Measurements from ENCODE around the gene AP3B2.
A peak's percentile ranks its signal among the peaks of the same experiment; 100 is the strongest.

The AP3B2 gene

DNA sequence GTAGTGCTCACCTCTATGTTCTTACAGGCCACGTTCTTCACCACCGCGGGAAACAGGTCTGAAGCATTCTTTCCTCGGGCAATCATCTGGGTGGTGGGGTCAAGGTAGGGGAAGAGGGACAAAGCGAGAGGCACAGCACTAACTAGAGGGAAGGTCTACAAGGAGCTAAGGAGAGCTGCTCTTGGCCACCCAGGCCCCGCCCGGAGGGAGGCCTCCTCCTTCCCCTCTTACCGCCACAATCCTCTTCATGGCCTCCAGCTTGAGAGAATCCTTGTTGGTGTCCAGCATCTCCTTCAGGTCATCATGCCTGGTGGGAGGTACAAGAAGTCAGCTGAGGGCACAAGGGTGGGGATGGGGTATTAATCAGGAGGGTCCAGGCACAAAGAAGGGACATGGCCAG, 20.5 kb downstream of the AP3B2 start:
- DNase-seq = no peak

- no peak for DNase-seq
Measured at GRCh38 chr15:82688691-82689090, 21.0 kb downstream of the AP3B2 start.

DNA sequence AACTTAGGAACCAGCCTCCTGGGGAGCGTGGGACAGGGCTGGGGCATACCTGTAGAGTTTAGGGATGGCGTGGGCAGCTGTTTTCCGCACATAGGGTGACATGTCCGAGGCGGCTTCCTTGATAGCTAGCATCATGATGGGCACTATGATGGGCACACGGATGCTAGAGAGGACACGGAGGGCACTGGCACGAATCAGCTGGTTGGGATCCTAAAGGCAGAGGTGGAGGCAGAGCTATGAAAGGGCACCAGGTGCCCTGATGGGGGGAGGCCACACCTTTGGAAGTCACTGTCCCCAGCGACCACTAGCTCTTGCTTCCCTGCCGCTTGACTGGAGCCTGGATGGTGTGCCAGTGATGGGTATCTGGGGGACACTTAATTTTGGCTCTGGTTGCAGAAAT, 28.3 kb downstream of the AP3B2 start:
- DNase-seq = no peak

- DNase-seq = peak; percentile 50
Measured at GRCh38 chr15:82680200-82681102, 29.2 kb downstream of the AP3B2 start.

- no peak for DNase-seq
Measured at GRCh38 chr15:82679626-82680199, 30.0 kb downstream of the AP3B2 start.

DNA sequence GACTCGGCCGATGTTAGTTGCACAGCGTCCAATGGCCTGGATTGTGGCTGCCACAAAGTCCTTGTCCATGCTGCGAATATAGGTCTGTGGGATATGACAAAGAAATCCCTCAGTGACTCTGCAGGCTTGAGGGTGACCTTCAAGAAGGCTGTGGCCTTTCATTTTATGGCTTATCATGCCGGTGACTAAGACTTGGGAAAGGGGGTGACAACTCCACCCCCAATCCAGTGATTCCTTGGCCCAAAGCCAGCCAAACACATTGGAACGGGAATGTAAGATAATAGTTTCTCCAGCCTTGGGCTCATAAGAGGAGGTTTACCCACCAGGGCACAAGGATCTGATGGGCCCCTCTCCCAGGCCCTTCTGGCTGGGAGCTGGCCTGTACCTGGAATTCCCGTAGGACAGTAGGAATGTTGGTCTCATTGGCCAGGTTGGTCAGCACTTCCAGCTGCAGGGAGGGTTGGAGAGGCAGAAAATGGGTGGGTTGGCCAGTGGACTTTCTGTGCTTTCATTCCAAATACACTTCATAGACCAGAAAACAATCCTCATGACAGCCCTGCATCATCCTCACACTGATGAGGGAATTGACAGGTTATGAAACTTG, 31.9 kb downstream of the AP3B2 start:
- DNase-seq = no peak

DNA sequence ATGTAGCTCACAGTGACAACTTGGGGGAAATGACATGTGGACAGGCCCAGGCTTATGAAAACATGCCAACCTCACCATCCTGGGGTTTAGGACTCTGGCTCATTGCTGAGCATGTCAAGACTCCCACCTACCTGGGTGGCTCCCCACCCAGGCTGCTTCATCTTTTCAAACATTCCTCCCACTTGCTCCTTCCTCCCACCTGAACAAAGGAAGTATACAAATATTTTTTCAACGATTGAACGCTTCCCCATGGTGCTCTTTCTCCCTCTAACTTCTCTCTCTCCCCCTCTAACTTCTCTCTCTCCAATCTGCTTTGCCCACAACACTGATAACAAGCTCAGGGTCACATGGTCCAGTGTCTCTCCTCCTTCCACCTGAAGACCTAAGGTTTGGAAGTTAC, 34.8 kb downstream of the AP3B2 start:
- DNase-seq = no peak

DNA sequence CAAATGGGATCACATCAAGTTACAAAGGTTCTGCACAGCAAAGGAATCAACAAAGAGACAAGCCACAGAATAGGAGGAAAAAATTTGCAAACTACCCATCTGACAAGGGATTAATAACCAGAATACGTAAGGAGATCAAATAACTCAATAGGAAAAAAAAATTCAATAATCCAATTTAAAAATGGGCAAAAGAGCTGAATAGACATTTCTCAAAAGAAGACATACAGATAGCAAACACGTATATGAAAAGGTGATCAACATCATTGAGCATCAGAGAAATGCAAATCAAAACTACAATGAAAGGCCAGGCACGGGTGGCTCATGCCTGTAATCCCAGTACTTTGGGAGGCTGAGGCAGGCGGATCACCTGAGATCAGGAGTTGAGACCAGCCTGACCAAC, 39.0 kb downstream of the AP3B2 start:
- no peak for DNase-seq

DNA sequence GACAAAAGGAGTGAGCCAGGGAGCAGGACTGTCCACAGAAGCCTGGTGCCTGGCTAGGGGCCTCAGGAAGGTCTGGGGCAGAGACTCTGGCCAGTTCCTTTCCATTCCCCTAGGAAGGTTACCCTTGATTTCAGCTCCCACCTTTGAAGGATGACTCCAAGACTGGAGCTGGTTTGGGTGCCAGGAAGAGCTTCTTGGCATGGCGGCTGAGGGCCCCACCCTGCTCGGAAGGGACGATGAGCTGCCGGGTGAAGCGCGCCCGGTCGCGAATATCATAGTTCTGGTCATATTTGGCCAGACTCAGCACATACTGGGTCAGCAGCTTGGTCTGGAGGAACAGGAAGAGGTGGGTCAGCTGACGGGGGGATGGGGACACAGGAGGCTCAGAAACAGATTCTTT, 43.1 kb downstream of the AP3B2 start:
- DNase-seq = no peak

- no peak for DNase-seq
Measured at GRCh38 chr15:82664021-82664420, 45.7 kb downstream of the AP3B2 start.

- peak; percentile 69 for DNase-seq
Measured at GRCh38 chr15:82663186-82663600, 46.5 kb downstream of the AP3B2 start.

- no peak for DNase-seq
Measured at GRCh38 chr15:82662641-82663040, 47.0 kb downstream of the AP3B2 start.

GRCh38 chr15:82660378-82660777, 49.3 kb downstream of the AP3B2 start:
- DNase-seq = no peak

DNA sequence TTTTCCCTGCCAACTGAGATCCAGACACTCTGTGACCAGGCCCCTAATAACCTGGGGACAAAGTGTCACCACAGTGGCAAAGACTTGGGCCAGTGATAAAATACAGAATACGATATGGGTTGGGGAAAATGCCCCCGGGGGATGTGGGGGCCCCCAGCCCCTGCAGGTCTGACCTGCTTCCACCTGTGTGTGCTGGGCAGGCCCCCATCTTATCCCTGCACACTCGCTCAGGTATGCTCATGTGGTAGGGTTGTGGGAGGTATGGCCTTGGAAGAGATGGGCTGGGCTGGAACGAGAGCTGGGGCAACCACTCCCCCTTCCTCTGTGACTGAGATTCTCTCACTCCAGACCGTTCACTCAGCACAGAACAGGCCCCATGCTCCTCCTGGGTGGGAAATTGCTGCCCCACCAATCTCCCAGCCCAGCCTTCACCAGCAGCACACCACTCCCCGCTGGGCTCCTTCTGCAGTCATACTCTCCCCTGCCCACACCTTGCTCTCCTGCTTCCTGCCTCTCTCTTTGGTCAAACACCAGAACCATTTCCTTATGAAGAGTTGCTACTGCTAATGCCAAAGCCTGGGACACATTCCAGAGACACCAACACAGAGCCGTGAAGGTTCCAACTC, 52.9 kb downstream of the AP3B2 start:
- no peak for DNase-seq

DNA sequence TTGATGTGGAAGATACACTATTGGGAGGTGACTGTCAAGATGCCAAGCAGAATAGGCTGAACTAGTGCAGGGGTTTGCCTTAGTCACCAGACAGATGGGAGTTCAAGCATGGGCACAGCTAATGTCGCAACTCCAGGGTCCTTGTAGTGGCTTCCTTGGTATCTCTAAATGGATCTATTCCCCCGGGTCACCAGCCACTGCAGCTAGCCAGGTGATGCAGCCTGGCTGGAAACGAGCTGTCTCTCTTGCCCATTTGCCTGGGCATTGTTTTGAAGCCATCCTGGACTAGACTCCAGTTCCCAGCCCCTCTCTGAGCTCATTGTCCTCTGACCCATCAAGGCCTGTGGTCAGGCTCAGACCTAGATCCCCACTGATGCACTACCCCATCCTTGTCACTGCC, 54.1 kb downstream of the AP3B2 start:
- DNase-seq = no peak

GRCh38 chr15:82653483-82654168, 56.0 kb downstream of the AP3B2 start:
- no peak for DNase-seq

GRCh38 chr15:82651708-82652107, 58.0 kb downstream of the AP3B2 start:
- no peak for DNase-seq

DNA sequence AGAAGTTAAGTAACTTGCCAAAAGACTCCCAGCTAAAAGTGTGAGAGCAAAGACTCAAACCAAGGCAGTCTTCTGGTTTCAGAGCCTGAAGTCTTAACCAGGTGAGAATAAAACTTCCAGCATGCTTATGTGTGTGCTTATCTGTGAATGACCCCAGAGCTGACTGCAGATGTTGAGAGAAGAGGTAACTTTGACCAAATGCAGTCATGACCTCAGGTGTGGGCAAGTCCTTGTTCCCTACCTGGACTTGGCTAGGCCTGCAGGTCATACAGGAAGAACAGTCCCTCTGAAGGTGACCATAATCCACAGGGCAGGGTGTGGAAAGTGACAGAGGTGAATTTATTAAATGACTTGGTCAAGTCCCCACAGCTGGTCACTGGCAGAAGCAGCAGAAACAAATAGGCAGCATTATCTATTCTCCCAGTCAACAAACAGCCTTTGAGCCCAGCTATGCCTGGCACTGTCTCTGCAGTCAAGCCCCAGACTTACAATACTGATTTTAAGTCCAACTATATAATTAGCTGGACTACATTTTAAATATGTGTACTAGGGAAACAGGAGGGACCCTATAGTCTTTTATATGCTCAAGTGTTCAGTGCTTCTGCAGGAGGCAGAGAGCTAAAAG, 59.5 kb downstream of the AP3B2 start:
- no peak for DNase-seq

- no peak for DNase-seq
Measured at GRCh38 chr15:82649226-82649999, 60.3 kb downstream of the AP3B2 start.

- DNase-seq = no peak
Measured at GRCh38 chr15:82648257-82649103, 61.2 kb downstream of the AP3B2 start.

- no peak for DNase-seq
Measured at GRCh38 chr15:82647835-82648256, 61.8 kb downstream of the AP3B2 start.
